Adrenal gland (tissue), 12 donors: ENCODE data around the gene FYN. TPM values are rescaled to one million over a fixed set of nuclear protein-coding genes. Genes with fewer than 3 reads are reported as not detected.

ENCODE experiments used
- DNase-seq, 7 donors: peaks; one replicate each; pipeline ENCODE4 v3.0.0-alpha.2; 2019 to 2020
- H3K27ac ChIP-seq, 5 donors: fragments of 200-600 bp; sonication (generic) in 4 of 5; 1 replicate in 3 of 5; 2 replicates in 2 of 5; pipeline versions ENCODE4 v1.5.1 to v1.8.0; 2016 to 2020; ENCODE audit warnings: mild to moderate bottlenecking in 1 of 5
- H3K27me3 ChIP-seq: fragments of 200-600 bp; 2 replicates; pipeline ENCODE4 v1.8.0; 2021
- H3K36me3 ChIP-seq, 2 donors: fragments of 200-600 bp; replicated peaks in 1 of 2; 1 replicate in 1 of 2; 2 replicates in 1 of 2; pipeline versions ENCODE4 v1.5.1 to v1.8.0; 2018 to 2022
- H3K4me1 ChIP-seq, 2 donors: fragments of 200-600 bp; replicated peaks in 1 of 2; 1 replicate in 1 of 2; 2 replicates in 1 of 2; pipeline versions ENCODE4 v1.5.1 to v1.8.0; 2018 to 2021
- H3K4me3 ChIP-seq, 4 donors: fragments of 200-600 bp; sonication (generic) in 3 of 4; one replicate each; pipeline ENCODE4 v1.5.1; 2016 to 2018
- H3K9me3 ChIP-seq, 3 donors: fragments of 200-600 bp; sonication (generic) in 1 of 3; replicated peaks in 1 of 3; 1 replicate in 2 of 3; 2 replicates in 1 of 3; pipeline versions ENCODE4 v1.5.1 to v1.8.0; 2016 to 2021
- POLR2A ChIP-seq, 2 donors: fragments of 450-650 bp; IDR thresholded peaks; one replicate each; pipeline ENCODE4 v1.6.1; 2017; ENCODE audit warnings: antibody characterized with exemption in 2 of 2, mild to moderate bottlenecking in 2 of 2, moderate library complexity in 1 of 2
- WGBS, 4 donors: extraction: QIAGEN DNeasy Blood & Tissue Kit in 2 of 4; methylation state at CpG; one replicate each; pipeline versions ENCODE4 v1.1.5 to v1.1.7; 2013 to 2017; 5-methylcytosine and 5-hydroxymethylcytosine counted together
- intact Hi-C, 2 donors: fragments of 100-400 bp; cut with DNase I; formaldehyde crosslinking; loops; one replicate each; pipeline versions ENCODE4 v1.14.1 to v1.15.0; 2022 to 2023
- polyA plus RNA-seq, 3 donors: library from polyadenylated mRNA; stranded (reverse); fragments of 200-250 nt in 2 of 3; fragments of 350-450 nt in 1 of 3; fragmentation: Illumina TruSeq in 1 of 3; extraction: RNeasy Lipid Tissue Mini Kit (QIAGEN cat#74804) in 1 of 3; gene quantifications; one replicate each; pipeline ENCODE4 v1.2.3, GENCODE V29; 2013 to 2014
- total RNA-seq, 9 donors: library from RNA; depleted of rRNA in 4 of 9; stranded (reverse); fragments of >200 nt in 4 of 9; fragments of 120-200 nt in 1 of 9; fragmentation: NEBNext Ultra II Directional in 1 of 9; extraction: Animal tissue kit (Norgen Biotek cat#: 25700) in 1 of 9; gene quantifications; one replicate each; pipeline versions ENCODE4 v1.1.0 to v1.2.4, GENCODE V29; 2013 to 2023
- TF ChIP-seq, protein P1 (sequence below), 6 experiments: fragments of 450-650 bp in 4 of 6; fragments of 200-600 bp in 2 of 6; sonication (generic) in 1 of 6; IDR thresholded peaks; 1 replicate in 5 of 6; 2 replicates in 1 of 6; pipeline versions ENCODE4 v1.5.1 to v1.8.0; 2016 to 2021; ENCODE audit warnings: antibody characterized with exemption in 6 of 6, mild to moderate bottlenecking in 2 of 6, moderate library complexity in 1 of 6
- donor health status: healthy with polysubstance abuse.
- donor health status: Bipolar disorder and iron deficiency.
- donor health status: DM: yes; HTN: yes; CAD: no.
- donor health status: DM: no; HTN: no; CAD: no.
- donor health status: DM: no; HTN: no; CAD: no.
- donor health status: DM: yes; HTN: yes; CAD: no.

Gene FYN
- total and polyA plus RNA-seq, 12 donors: 10.7 to 36.5 (median 19.8) TPM

DNA sequence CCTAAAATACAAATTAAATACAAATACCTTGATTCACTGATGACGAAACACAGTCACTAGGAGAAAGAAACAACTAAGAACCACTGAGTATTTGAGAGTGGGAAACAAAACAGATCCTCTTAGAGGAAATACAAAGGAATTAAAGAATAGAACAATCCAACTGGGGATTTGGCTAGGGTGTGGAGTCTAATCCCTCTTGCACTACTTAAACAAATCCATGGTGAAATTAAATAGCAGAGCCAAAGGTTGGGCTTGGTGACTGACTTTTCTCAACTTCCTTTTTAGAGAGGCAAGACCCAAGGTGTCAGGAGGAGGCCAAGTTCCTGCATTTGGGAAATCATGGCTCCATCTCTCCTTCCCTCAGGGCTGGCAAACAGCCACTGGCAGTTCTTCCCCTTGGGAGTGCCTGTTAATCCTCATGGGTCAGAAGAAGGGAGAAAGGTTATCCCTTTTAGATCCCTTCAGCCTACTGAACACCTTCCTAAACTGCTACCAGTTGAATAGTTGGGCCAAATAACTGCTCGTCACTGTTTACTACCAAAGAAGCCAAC is 166.3 kb downstream of the FYN start:
- Histone ChIP-seq H3K9me3 (no peaks in the 10 kb centered on the region), H3K4me3 (no peak overlapping the region), H3K27ac (no peak overlapping the region), H3K4me1 (peaks cover 3 to 8% of the 10 kb centered on the region in 2 donors), H3K27me3 (no peaks in the 10 kb centered on the region), H3K36me3 (no peaks in the 10 kb centered on the region)
- intact Hi-C loops: loop anchor here (5.0 kb wide), 2 partner anchors 335 to 460 kb away; no protein-coding TSS in a partner anchor
- DNase-seq: no peak
- WGBS, 4 donors: 82 to 95% (median 87%) methylated on average over 2 of the region's 2 CpGs
- TF ChIP-seq, protein P1, sequence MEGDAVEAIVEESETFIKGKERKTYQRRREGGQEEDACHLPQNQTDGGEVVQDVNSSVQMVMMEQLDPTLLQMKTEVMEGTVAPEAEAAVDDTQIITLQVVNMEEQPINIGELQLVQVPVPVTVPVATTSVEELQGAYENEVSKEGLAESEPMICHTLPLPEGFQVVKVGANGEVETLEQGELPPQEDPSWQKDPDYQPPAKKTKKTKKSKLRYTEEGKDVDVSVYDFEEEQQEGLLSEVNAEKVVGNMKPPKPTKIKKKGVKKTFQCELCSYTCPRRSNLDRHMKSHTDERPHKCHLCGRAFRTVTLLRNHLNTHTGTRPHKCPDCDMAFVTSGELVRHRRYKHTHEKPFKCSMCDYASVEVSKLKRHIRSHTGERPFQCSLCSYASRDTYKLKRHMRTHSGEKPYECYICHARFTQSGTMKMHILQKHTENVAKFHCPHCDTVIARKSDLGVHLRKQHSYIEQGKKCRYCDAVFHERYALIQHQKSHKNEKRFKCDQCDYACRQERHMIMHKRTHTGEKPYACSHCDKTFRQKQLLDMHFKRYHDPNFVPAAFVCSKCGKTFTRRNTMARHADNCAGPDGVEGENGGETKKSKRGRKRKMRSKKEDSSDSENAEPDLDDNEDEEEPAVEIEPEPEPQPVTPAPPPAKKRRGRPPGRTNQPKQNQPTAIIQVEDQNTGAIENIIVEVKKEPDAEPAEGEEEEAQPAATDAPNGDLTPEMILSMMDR (IDR thresholded peaks at IDR 0.05): no peak
- TF ChIP-seq POLR2A (IDR thresholded peaks at IDR 0.05): no peak

DNA sequence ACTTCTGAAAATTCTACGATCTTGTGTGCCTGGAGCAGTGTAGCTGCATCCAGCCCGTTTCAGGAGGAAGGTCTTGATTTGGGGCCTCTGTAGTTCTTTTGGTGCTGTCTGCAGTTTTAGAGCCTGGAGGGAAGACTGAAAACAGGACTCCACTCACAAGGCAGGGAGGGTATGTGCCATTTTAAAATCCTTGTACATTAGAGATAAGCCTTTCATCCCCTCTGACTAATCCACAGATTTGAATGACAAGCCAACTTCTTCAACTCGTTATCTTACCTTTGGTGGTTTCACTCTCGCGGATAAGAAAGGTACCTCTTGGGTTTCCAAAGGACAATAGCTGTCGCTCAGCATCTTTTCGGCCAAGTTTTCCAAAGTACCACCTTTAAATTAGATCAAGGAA is 169.5 kb downstream of the FYN start:
- intact Hi-C loops: no loop called here
- no peaks in the 10 kb centered on the region for H3K9me3 ChIP-seq
- H3K27ac ChIP-seq: no peak overlapping the region
- no peak overlapping the region for H3K4me3 ChIP-seq
- no peaks in the 10 kb centered on the region for H3K36me3 ChIP-seq
- DNase-seq: no peak
- 52 to 77% (median 66%) methylated on average over 7 of the region's 7 CpGs for WGBS, 4 donors
- no peaks in the 10 kb centered on the region for H3K27me3 ChIP-seq
- TF ChIP-seq, protein P1 (IDR thresholded peaks at IDR 0.05): no peak
- no peak for TF ChIP-seq POLR2A (IDR thresholded peaks at IDR 0.05)
- no peaks in the 10 kb centered on the region for H3K4me1 ChIP-seq

DNA sequence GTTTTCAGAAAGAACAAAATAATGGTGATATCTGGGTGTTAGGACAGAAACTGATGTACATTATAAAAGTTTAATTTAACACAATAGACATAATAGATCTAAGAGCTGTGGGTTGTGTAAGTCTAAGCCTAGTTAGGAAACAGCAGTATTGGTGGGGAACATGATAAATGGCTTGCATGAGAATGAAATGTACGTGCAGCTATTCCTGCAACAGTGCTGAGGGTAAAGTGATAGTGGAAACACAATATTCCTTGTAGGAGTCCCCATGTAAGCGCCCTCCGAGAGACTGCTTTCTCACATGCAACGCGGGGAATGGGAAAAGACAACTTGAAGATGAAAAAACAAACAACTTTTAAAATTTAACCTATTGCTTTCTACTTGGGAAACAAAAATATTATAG is 171.0 kb downstream of the FYN start:
- intact Hi-C loops: no loop called here
- TF ChIP-seq, protein P1 (IDR thresholded peaks at IDR 0.05): no peak
- no peak for TF ChIP-seq POLR2A (IDR thresholded peaks at IDR 0.05)
- Histone ChIP-seq H3K4me1 (no peaks in the 10 kb centered on the region), H3K36me3 (no peaks in the 10 kb centered on the region), H3K4me3 (no peak overlapping the region), H3K27ac (no peak overlapping the region), H3K27me3 (no peaks in the 10 kb centered on the region), H3K9me3 (no peaks in the 10 kb centered on the region)
- DNase-seq: no peak
- 90 to 95% (median 93%) methylated on average over 5 of the region's 5 CpGs for whole genome bisulfite sequencing, 4 donors

DNA sequence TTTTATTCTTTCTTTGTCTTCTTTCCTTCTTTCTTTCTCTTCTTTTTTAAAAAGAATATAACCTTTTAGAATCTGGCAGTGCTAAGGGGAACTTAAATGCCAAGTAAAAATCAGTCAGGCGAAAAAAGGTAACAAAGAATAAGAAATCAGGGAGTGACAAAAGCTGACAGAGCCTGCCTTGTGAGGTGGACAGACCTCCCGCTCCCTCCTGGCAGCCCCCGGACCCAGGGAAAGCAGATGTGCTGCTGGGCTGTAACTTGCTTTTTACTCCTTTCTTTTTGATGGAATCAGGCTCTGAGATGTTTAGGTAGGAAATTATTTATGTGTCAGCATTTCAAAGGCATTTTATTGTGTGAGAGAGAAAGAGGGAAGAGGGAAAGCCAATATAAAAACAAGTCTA is 172.1 kb downstream of the FYN start:
- 83 to 93% (median 91%) methylated on average over 3 of the region's 3 CpGs for WGBS, 4 donors
- H3K4me1 ChIP-seq: no peaks in the 10 kb centered on the region
- no peaks in the 10 kb centered on the region for H3K36me3 ChIP-seq
- TF ChIP-seq POLR2A (IDR thresholded peaks at IDR 0.05): no peak
- TF ChIP-seq, protein P1 (IDR thresholded peaks at IDR 0.05): no peak
- DNase-seq: no peak
- H3K9me3 ChIP-seq: no peaks in the 10 kb centered on the region
- H3K4me3 ChIP-seq: no peak overlapping the region
- intact Hi-C loops: no loop called here
- H3K27me3 ChIP-seq: no peaks in the 10 kb centered on the region
- no peak overlapping the region for H3K27ac ChIP-seq
